Keratinocyte (primary cell): ENCODE measurements around the gene IGFN1. TPM values are rescaled to one million over a fixed set of nuclear protein-coding genes. Genes with fewer than 3 reads are reported as not detected.

ENCODE experiments used
- DNase-seq: peaks from one replicate; pipeline ENCODE4 v3.0.0-alpha.2; 2011; ENCODE audit warnings: low read depth, missing footprints, low spot score
- FAIRE-seq: peaks from 2 replicates; lab custom pipeline; 2011; peaks lifted over from hg19 to GRCh38; lab: Jason Lieb, UNC
- H2AFZ ChIP-seq: 2 replicates; pipeline ENCODE4 v1.6.0; 2012; ENCODE audit warnings: low read length, control low read depth, inconsistent platforms; ENCODE audit not compliant: control insufficient read depth
- H3K27ac ChIP-seq: 2 replicates; pipeline ENCODE4 v1.5.1; 2011; ENCODE audit warnings: low read length; ENCODE audit not compliant: control insufficient read depth, insufficient read depth
- H3K27me3 ChIP-seq: 3 replicates; pipeline ENCODE4 v1.6.0; 2011; ENCODE audit warnings: low read length; ENCODE audit not compliant: control insufficient read depth, insufficient read depth; ENCODE audit errors: extremely low read depth
- H3K36me3 ChIP-seq, 2 experiments: 2 replicates in 1 of 2; 3 replicates in 1 of 2; pipeline ENCODE4 v1.5.1; 2011; ENCODE audit warnings: low read length in 2 of 2, mild to moderate bottlenecking in 1 of 2; ENCODE audit not compliant: control insufficient read depth in 2 of 2, insufficient read depth in 2 of 2; ENCODE audit errors: extremely low read depth in 1 of 2
- H3K4me1 ChIP-seq: 3 replicates; pipeline ENCODE4 v1.5.1; 2011; ENCODE audit warnings: low read length; ENCODE audit not compliant: control insufficient read depth, insufficient read depth; ENCODE audit errors: extremely low read depth
- H3K4me2 ChIP-seq: 3 replicates; pipeline ENCODE4 v1.6.0; 2011; ENCODE audit warnings: low read depth, low read length; ENCODE audit not compliant: control insufficient read depth, insufficient read depth; ENCODE audit errors: extremely low read depth
- H3K4me3 ChIP-seq, 3 experiments: fragments of 200-600 bp in 1 of 3; sonication (generic) in 1 of 3; 2 replicates in 2 of 3; 3 replicates in 1 of 3; pipeline ENCODE4 v1.5.1; 2011 to 2016; ENCODE audit warnings: low read length in 3 of 3, mild to moderate bottlenecking in 3 of 3, control low read depth in 2 of 3, inconsistent platforms in 1 of 3, low read depth in 1 of 3, mixed read lengths in 1 of 3, mixed run types in 1 of 3, moderate library complexity in 1 of 3; ENCODE audit not compliant: control insufficient read depth in 2 of 3, insufficient read depth in 2 of 3; ENCODE audit errors: extremely low read depth in 1 of 3
- H3K79me2 ChIP-seq: 2 replicates; pipeline ENCODE4 v1.6.0; 2012; ENCODE audit warnings: low read length; ENCODE audit not compliant: control insufficient read depth, insufficient read depth
- H3K9ac ChIP-seq: 3 replicates; pipeline ENCODE4 v1.6.0; 2011; ENCODE audit warnings: low read length; ENCODE audit not compliant: control insufficient read depth, insufficient read depth; ENCODE audit errors: extremely low read depth
- H3K9me1 ChIP-seq: 3 replicates; pipeline ENCODE4 v1.6.0; 2011; ENCODE audit warnings: low read length; ENCODE audit not compliant: control insufficient read depth, insufficient read depth; ENCODE audit errors: extremely low read depth
- H3K9me3 ChIP-seq: 2 replicates; pipeline ENCODE4 v1.5.1; 2012; ENCODE audit warnings: low read depth, low read length; ENCODE audit not compliant: control insufficient read depth
- H4K20me1 ChIP-seq: 3 replicates; pipeline ENCODE4 v1.6.0; 2011; ENCODE audit warnings: low read length; ENCODE audit not compliant: control insufficient read depth, insufficient read depth; ENCODE audit errors: extremely low read depth
- CTCF ChIP-seq, 3 experiments: IDR thresholded peaks in 1 of 3; conservative IDR thresholded peaks in 1 of 3; optimal IDR thresholded peaks in 1 of 3; 2 replicates in 2 of 3; 3 replicates in 1 of 3; pipeline versions ENCODE3 to v1.5.1; 2011; ENCODE audit warnings: low read length in 3 of 3, mild to moderate bottlenecking in 3 of 3, moderate library complexity in 2 of 3, control low read depth in 1 of 3, inconsistent platforms in 1 of 3; ENCODE audit not compliant: insufficient read depth in 2 of 3; ENCODE audit errors: extremely low read depth in 1 of 3
- EZH2 ChIP-seq: IDR thresholded peaks from one replicate; pipeline ENCODE4 v1.6.1; 2012; ENCODE audit warnings: inconsistent platforms, mild to moderate bottlenecking, low read length, moderate library complexity
- dilution Hi-C: fragments of 300-500 bp; cut with MboI; formaldehyde crosslinking; loops from one replicate; pipeline ENCODE4 v1.7.0; 2020; ENCODE audit warnings: low sequenced_read_pairs; ENCODE audit not compliant: extremely low pct_ligation_motif_present
- polyA plus RNA-seq, 5 experiments: library from polyadenylated mRNA; depleted of rRNA in 3 of 5; stranded (reverse) in 3 of 5; stranded (forward) in 1 of 5; unstranded in 1 of 5; fragments of >200 nt; gene quantifications; 1 replicate in 1 of 5; 2 replicates in 3 of 5; 3 replicates in 1 of 5; pipeline versions ENCODE4 v1.2.1 to v1.2.3, GENCODE V29; 2011 to 2012; ENCODE audit warnings: missing spikeins in 2 of 5, low read depth in 1 of 5, low replicate concordance in 1 of 5

The IGFN1 gene
- polyA plus RNA-seq, 1 donor (not counting 4 experiments of a cell fraction or from before 2014, with no cell fraction given), result not detected

- H2AFZ ChIP-seq, result no peak overlapping the region
- H3K27ac ChIP-seq, result no peak overlapping the region
- H3K79me2 ChIP-seq, result no peaks in the 10 kb centered on the region
- H4K20me1 ChIP-seq, result no peaks in the 10 kb centered on the region
- H3K9me3 ChIP-seq, result no peaks in the 10 kb centered on the region
- no peaks in the 10 kb centered on the region for H3K9me1 ChIP-seq
- H3K36me3 ChIP-seq, result no peaks in the 10 kb centered on the region
- no peak for DNase-seq
- no peak overlapping the region for H3K4me3 ChIP-seq
- H3K4me1 ChIP-seq, result peaks cover 6% of the 10 kb centered on the region
- no peak for FAIRE-seq
- TF ChIP-seq CTCF (optimal IDR thresholded peaks at IDR 0.05 in 1 of 3, IDR thresholded peaks at IDR 0.05 in 1 of 3, conservative IDR thresholded peaks at IDR 0.05 in 1 of 3; ENCODE audit: extremely low read depth in 1 of 3, insufficient read depth in 2 of 3, low read length in 3 of 3) (no peak), EZH2 (no peak)
- peaks cover 34% of the 10 kb centered on the region for H3K27me3 ChIP-seq
- H3K4me2 ChIP-seq, result no peak overlapping the region
- dilution Hi-C loops, result no loop called here
- no peak overlapping the region for H3K9ac ChIP-seq
Measured at GRCh38 chr1:201180901-201181300, 9.7 kb upstream of the IGFN1 start.

GRCh38 chr1:201181323-201181722 lies 9.3 kb upstream of the IGFN1 start:
- no peak for TF ChIP-seq EZH2
- TF ChIP-seq CTCF (optimal IDR thresholded peaks at IDR 0.05 in 1 of 3, IDR thresholded peaks at IDR 0.05 in 1 of 3, conservative IDR thresholded peaks at IDR 0.05 in 1 of 3; ENCODE audit: extremely low read depth in 1 of 3, insufficient read depth in 2 of 3, low read length in 3 of 3), result no peak
- Histone ChIP-seq H4K20me1 (no peaks in the 10 kb centered on the region), H3K27ac (no peak overlapping the region), H3K9me3 (no peaks in the 10 kb centered on the region), H3K9me1 (no peaks in the 10 kb centered on the region), H3K27me3 (peaks cover 33% of the 10 kb centered on the region), H3K4me1 (peaks cover 6% of the 10 kb centered on the region), H3K9ac (no peak overlapping the region), H3K36me3 (no peaks in the 10 kb centered on the region), H3K4me3 (no peak overlapping the region), H3K79me2 (no peaks in the 10 kb centered on the region), H2AFZ (no peak overlapping the region), H3K4me2 (no peak overlapping the region)
- no peak for DNase-seq
- FAIRE-seq, result no peak
- dilution Hi-C loops, result no loop called here
